ENCODE data around the gene FAM237A. TPM values are rescaled to one million over a fixed set of nuclear protein-coding genes. Genes with fewer than 3 reads are reported as not detected.

The FAM237A gene
- total RNA-seq, 1 experiment from 2014 or later = not detected

GRCh38 chr2:206641226-206641625, 1.1 kb upstream of the FAM237A start:
- Histone ChIP-seq H3K36me3 (replicated peaks; ENCODE audit: control insufficient read depth, insufficient read depth, low read length) (no peaks in the 10 kb centered on the region), H3K4me3 (ENCODE audit: insufficient read depth, low read depth, low read length) (no peak overlapping the region), H3K27me3 (ENCODE audit: control insufficient read depth, insufficient read depth, low read length) (peaks cover 31% of the 10 kb centered on the region)
- peak; percentile 4 for DNase-seq

DNA sequence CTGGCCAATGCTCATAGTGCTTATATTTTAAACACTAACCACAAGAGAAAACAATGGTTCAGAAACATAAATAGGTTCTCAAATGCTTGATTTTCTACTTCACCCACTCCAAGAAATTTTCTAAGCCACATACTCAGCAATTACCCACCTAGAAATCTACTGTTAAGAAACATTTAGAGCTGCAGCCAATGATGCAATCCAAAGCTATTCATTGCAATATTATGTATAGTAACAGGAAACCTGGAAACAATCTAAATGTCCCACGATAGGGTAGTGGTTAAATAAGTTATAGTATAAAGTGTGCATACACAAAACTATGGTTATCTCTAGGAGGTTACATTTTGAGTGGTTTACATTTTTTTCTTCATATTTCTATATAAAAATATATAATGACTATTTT, 5.7 kb downstream of the FAM237A start:
- DNase-seq = no peak
- peaks cover 5% of the 10 kb centered on the region; the same call in 1 of the 2 replicates for H3K27me3 ChIP-seq (ENCODE audit: control insufficient read depth, insufficient read depth, low read length)
- H3K4me3 ChIP-seq (ENCODE audit: insufficient read depth, low read depth, low read length) = no peak overlapping the region
- no peaks in the 10 kb centered on the region for H3K36me3 ChIP-seq (replicated peaks; ENCODE audit: control insufficient read depth, insufficient read depth, low read length)

- Histone ChIP-seq H3K36me3 (replicated peaks; ENCODE audit: control insufficient read depth, insufficient read depth, low read length) (no peaks in the 10 kb centered on the region), H3K27me3 (ENCODE audit: control insufficient read depth, insufficient read depth, low read length) (no peaks in the 10 kb centered on the region), H3K4me3 (ENCODE audit: insufficient read depth, low read depth, low read length) (no peak overlapping the region)
- no peak for DNase-seq
These were observed 14.8 kb downstream of the FAM237A start for GRCh38 chr2:206657087-206657486.

DNA sequence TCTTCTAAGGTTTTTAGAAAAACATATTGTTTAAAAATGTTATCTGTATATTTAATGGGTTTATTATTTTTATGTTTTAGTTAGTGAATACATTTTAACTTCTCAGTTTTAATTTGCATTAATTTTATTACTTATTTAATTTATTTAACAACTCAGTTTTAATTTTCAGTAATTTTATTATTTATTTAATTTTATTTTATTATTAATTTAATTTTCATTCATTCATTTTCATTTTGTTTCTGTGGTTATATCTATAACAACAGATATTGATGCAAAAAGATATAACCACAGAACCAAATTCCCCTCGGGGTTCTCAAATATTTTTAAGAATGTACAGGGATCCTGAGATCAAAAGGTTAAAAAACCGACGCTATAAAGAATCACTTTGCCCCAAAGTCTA, 23.0 kb downstream of the FAM237A start:
- DNase-seq = no peak

DNA sequence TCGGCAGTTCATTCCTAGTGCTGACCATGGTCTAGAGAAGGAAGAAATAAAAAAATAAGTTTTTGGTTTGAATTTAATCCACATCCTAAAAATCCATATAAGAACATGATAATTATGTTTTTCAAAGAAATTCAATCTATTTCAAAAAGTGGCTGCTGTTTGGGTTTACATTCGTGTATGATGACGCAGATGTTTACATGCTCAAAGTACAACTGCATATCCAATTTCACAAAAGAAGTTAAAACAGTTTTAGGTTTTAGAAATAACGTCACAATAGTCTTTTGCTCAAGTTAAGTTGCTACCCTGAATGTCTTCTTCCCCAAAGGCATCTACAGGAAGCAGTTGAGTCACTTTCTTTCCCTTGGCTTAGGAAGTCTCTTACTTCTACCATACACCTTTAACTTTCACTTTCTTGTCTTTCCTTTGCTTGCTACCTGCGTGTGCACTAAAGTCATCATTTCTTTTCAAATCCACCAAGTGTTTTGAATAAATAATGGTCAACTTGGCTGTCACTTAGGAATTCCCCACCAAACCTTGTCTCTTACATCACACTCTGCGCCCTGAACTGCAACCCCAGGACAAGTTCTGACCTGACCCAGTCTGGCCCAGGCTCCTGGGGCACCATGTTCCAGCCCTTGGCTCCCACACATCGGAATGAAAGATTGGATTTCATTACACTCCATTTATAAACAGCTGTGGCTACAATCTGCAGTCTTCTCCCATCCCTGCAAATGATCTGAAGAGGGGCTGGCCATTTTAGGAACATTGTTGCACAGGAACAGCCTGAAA, 28.4 kb downstream of the FAM237A start:
- Histone ChIP-seq H3K4me3 (ENCODE audit: insufficient read depth, low read depth, low read length) (no peak overlapping the region), H3K27me3 (ENCODE audit: control insufficient read depth, insufficient read depth, low read length) (no peaks in the 10 kb centered on the region), H3K36me3 (replicated peaks; ENCODE audit: control insufficient read depth, insufficient read depth, low read length) (no peaks in the 10 kb centered on the region)
- no peak for DNase-seq

More for the DNA sequence above, 23.0 kb downstream of the FAM237A start:
- H3K36me3 ChIP-seq (replicated peaks; ENCODE audit: control insufficient read depth, insufficient read depth, low read length) = no peaks in the 10 kb centered on the region
- H3K4me3 ChIP-seq (ENCODE audit: insufficient read depth, low read depth, low read length) = no peak overlapping the region
- H3K27me3 ChIP-seq (ENCODE audit: control insufficient read depth, insufficient read depth, low read length) = no peaks in the 10 kb centered on the region

DNA sequence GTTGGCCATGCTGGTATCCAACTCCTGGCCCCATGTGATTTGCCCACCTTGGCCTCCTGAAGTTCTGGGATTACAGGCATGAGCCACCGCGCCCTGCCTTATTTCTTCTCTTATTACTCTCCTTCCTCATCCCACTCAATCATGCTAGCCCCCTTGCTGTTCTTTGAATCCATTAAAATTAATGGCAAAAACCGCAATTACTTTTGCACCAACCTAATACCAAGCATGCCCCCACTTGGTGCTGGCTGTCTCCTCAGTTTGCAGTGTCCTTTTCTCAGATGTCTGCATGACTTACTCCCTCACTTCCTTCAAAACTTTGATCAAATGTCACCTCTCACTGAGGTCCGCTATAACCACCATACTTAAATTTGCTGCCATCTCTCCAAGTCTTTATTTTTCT, 41.3 kb downstream of the FAM237A start:
- Histone ChIP-seq H3K4me3 (ENCODE audit: insufficient read depth, low read depth, low read length) (no peak overlapping the region), H3K27me3 (ENCODE audit: control insufficient read depth, insufficient read depth, low read length) (no peaks in the 10 kb centered on the region), H3K36me3 (replicated peaks; ENCODE audit: control insufficient read depth, insufficient read depth, low read length) (no peaks in the 10 kb centered on the region)
- no peak for DNase-seq

DNA sequence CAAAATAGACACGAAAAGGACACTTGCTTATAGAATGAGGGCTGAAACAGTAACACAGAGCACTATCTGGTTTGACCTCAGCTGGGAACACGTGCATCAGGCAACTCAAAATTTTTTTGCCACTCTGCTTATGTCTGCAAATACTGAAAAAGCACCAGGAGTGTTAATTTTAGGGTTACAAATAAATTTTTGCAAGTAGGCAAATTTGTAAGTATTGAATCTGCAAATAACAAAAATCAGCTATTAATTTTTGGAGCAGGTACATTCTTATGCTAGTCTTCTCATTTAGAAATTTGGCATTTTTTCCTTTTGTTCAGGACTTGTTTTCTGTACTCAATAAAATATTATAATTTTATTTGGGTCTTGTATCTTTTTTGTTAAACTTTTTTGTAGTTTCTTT, 46.2 kb downstream of the FAM237A start:
- no peak overlapping the region for H3K4me3 ChIP-seq (ENCODE audit: insufficient read depth, low read depth, low read length)
- no peaks in the 10 kb centered on the region for H3K36me3 ChIP-seq (replicated peaks; ENCODE audit: control insufficient read depth, insufficient read depth, low read length)
- no peaks in the 10 kb centered on the region for H3K27me3 ChIP-seq (ENCODE audit: control insufficient read depth, insufficient read depth, low read length)
- DNase-seq = no peak

- no peaks in the 10 kb centered on the region for H3K27me3 ChIP-seq (ENCODE audit: control insufficient read depth, insufficient read depth, low read length)
- no peak for DNase-seq
These were observed 46.7 kb downstream of the FAM237A start for GRCh38 chr2:206688990-206689389.

DNA sequence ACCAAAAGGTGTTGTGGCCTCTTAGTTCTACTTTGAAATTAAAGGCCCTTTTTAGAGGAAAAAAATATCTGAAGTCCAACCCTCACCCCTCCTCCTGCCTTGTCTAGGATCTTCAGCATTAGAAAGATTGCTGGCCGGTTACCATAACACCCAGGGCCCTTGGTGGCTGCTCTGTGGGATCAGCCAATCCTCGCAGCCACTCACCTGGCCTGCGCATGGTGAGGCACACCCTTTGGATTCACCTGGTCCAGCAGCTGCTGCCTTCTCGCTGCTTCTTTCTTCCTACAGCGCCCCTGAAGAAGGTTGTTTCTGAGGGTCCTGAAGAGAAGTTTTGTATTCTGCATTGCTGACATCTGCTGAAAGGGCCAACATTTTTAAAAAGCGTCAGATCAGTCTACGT, 50.7 kb downstream of the FAM237A start:
- DNase-seq = no peak
- H3K36me3 ChIP-seq (replicated peaks; ENCODE audit: control insufficient read depth, insufficient read depth, low read length) = no peaks in the 10 kb centered on the region
- no peaks in the 10 kb centered on the region for H3K27me3 ChIP-seq (ENCODE audit: control insufficient read depth, insufficient read depth, low read length)
- no peak overlapping the region for H3K4me3 ChIP-seq (ENCODE audit: insufficient read depth, low read depth, low read length)

More at GRCh38 chr2:206688990-206689389, 46.7 kb downstream of the FAM237A start:
- H3K36me3 ChIP-seq (replicated peaks; ENCODE audit: control insufficient read depth, insufficient read depth, low read length) = no peaks in the 10 kb centered on the region
- no peak overlapping the region for H3K4me3 ChIP-seq (ENCODE audit: insufficient read depth, low read depth, low read length)

GRCh38 chr2:206693399-206694137, 51.3 kb downstream of the FAM237A start:
- H3K4me3 ChIP-seq (ENCODE audit: insufficient read depth, low read depth, low read length) = no peak overlapping the region
- peak; percentile 36 for DNase-seq
- H3K27me3 ChIP-seq (ENCODE audit: control insufficient read depth, insufficient read depth, low read length) = no peaks in the 10 kb centered on the region
- no peaks in the 10 kb centered on the region for H3K36me3 ChIP-seq (replicated peaks; ENCODE audit: control insufficient read depth, insufficient read depth, low read length)

DNA sequence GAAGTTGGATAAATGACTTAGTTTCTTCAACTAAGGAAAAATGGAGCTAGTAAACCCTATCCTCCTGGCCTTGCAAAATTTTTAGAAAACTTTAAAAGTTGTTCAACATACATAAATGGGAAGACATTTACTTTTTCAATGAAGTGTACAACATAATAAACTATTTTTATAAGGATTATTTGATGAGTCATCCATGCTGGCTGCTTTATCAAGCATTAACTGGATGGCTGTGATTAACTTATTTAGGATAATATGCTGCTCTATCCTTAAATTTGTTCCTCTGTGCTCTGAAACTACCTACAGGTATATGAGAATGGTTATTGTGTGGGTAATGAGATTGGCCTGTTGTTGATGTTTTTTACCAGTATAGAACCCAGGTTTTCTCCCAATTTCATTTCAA, 54.6 kb downstream of the FAM237A start:
- H3K36me3 ChIP-seq (replicated peaks; ENCODE audit: control insufficient read depth, insufficient read depth, low read length) = no peaks in the 10 kb centered on the region
- no peak for DNase-seq
- no peaks in the 10 kb centered on the region for H3K27me3 ChIP-seq (ENCODE audit: control insufficient read depth, insufficient read depth, low read length)
- no peak overlapping the region for H3K4me3 ChIP-seq (ENCODE audit: insufficient read depth, low read depth, low read length)

DNA sequence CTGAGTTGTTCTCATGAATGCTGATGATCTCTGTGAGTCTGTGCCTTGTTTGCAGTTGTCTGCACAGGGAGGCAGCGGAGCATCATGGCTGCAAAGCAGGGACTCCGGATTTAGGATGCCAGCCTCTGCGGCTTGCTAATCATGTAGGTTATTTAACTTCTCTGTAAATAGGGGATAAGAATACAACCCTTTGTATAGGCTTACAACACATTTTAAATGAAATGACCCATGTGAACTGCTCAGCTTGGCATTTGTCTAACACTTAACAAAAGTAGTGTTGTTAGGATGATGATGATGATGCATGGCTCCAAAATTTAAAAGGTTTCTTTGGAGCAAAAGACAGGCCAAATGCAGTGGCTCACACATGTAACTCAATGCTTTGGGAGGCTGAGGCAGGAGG, 56.5 kb downstream of the FAM237A start:
- DNase-seq = no peak
- Histone ChIP-seq H3K27me3 (ENCODE audit: control insufficient read depth, insufficient read depth, low read length) (no peaks in the 10 kb centered on the region), H3K36me3 (replicated peaks; ENCODE audit: control insufficient read depth, insufficient read depth, low read length) (no peaks in the 10 kb centered on the region), H3K4me3 (ENCODE audit: insufficient read depth, low read depth, low read length) (no peak overlapping the region)

All from H7 (cell line).